Body of pancreas (tissue), 4 donors: Measurements from ENCODE around the gene GPR4. TPM values are rescaled to one million over a fixed set of nuclear protein-coding genes. Genes with fewer than 3 reads are reported as not detected.
A peak's percentile ranks its signal among the peaks of the same experiment; 100 is the strongest.

Experiments used
- ATAC-seq: fragments of 150-250 bp; one replicate; pipeline ENCODE4 v1.9.1; 2016
- DNase-seq, 4 donors: peaks; one replicate each; pipeline ENCODE4 v3.0.0-alpha.2; 2019
- H3K27ac ChIP-seq, 4 donors: fragments of 200-600 bp; sonication (generic); 1 replicate in 3 of 4; 2 replicates in 1 of 4; pipeline versions ENCODE4 v1.5.1 to v1.6.1; 2016 to 2019; ENCODE audit warnings: mild to moderate bottlenecking in 1 of 4, mixed read lengths in 1 of 4, moderate library complexity in 1 of 4
- H3K27me3 ChIP-seq, 2 donors: fragments of 200-600 bp; sonication (generic); one replicate each; pipeline ENCODE4 v1.6.0; 2016; ENCODE audit warnings: mild to moderate bottlenecking in 1 of 2
- H3K36me3 ChIP-seq, 2 donors: fragments of 200-600 bp; sonication (generic); replicated peaks in 1 of 2; 2 replicates each; pipeline ENCODE4 v1.5.1; 2016; ENCODE audit warnings: low read depth in 2 of 2; ENCODE audit not compliant: insufficient read depth in 1 of 2
- H3K4me1 ChIP-seq: fragments of 200-600 bp; sonication (generic); one replicate; pipeline ENCODE4 v1.6.0; 2016
- H3K4me3 ChIP-seq, 2 donors: fragments of 200-600 bp; sonication (generic); 1 replicate in 1 of 2; 2 replicates in 1 of 2; pipeline ENCODE4 v1.5.1; 2016 to 2019
- H3K9me3 ChIP-seq, 3 donors: fragments of 200-600 bp; sonication (generic); 1 replicate in 2 of 3; 2 replicates in 1 of 3; pipeline ENCODE4 v1.5.1; 2016
- POLR2A ChIP-seq, 3 donors: fragments of 450-650 bp; IDR thresholded peaks; one replicate each; pipeline ENCODE4 v1.6.1; 2016; ENCODE audit warnings: antibody characterized with exemption in 3 of 3, mild to moderate bottlenecking in 2 of 3
- WGBS, 2 donors: methylation state at CpG; one replicate each; pipeline ENCODE4 v1.1.5; 2017; 5-methylcytosine and 5-hydroxymethylcytosine counted together
- intact Hi-C: fragments of 100-400 bp; cut with DNase I; formaldehyde crosslinking; loops from one replicate; pipeline ENCODE4 v1.15.1; 2023
- total RNA-seq, 2 donors: library from RNA; depleted of rRNA; stranded (reverse); fragments of >200 nt; gene quantifications; one replicate each; pipeline ENCODE4 v1.1.0, GENCODE V29; 2016
- TF ChIP-seq, protein P1 (sequence below), 7 experiments: fragments of 450-650 bp in 4 of 7; fragments of 200-600 bp in 3 of 7; sonication (generic) in 3 of 7; IDR thresholded peaks; one replicate each; pipeline ENCODE4 v1.5.1; 2016 to 2019; ENCODE audit warnings: antibody characterized with exemption in 7 of 7

Gene GPR4
- total RNA-seq, 2 donors from 2014 or later = 0.99 to 1.3 TPM

DNA sequence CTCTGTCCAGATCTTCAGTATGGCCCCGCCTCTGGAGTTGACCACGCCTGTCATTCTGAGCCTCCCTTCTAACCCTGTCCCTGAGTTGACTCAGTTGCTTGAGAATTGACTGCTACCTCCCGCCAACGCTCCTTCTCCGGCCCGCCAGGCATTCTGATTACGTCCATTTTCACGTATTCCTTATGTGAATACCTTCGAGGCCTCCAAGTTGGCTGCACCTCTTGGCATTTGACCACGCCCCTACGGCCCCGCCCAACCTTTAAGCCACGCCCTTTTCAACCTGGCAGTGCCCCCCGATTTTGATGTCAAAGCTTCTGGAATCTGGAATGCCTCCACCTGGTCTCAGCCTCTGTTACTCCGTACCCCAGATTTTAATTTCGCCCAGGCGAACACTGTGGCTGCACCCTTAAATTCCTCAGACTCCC is 38.8 kb upstream of the GPR4 start:
- 48 to 51% methylated on average over 17 of the region's 17 CpGs for WGBS, 2 donors

DNA sequence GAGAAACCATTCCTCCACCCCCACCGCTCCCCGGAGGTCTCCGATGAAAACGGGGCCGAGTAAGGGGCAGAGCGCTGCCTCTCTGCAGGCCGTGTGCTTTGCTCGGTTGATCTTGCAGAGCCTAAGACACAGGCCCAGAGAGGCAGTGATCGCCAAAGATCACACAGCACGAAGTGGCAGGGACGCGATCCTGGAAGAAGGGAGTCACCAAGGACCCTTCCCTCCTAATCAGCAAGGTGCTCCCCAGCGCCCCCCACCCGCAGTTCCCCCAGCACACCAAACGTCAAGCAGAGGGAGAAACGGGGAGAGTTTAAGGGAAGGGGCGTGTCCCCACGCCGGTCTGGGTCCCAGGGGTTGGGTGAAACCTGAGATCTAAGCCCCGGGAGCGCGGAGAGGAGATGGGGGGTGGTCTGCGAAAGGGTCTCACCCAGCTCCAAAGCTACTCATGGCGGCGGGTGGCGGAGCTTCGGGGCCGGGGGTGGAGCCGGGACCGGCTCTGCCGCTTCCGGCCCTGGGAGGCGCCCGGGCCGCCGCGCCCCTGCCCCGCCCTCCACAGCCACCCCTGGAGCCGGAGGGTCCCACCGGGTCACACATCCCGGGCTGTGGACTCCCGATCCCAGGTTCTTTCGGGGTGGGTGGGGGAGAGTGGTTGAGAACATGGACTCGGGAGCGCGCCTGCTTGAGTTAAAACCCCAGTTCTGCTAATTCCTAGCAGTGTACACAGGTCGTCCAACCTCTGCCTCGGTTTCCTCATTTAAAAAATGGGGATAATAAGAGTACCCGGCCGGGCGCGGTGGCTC is 37.1 kb upstream of the GPR4 start, which contains the start of gene EML2:
EML2 (minus strand) TSS at position 468 of the 800 bp plus-strand sequence; CDS start at position 447, 21 bp downstream.
- Histone ChIP-seq H3K27ac (peak within 1 kb of the TSS; percentile 22 to 89 (median 56)), H3K4me3 (peak within 1 kb of the TSS; percentile 15 to 62), H3K27me3 (no peaks in the 10 kb centered on the region), H3K4me1 (peaks cover 51% of the 10 kb centered on the region), H3K36me3 (no peaks in the 10 kb centered on the region), H3K9me3 (no peaks in the 10 kb centered on the region)
- intact Hi-C loops = no loop called here
- peak; percentile 49 to 73 (median 62) for DNase-seq
- ATAC-seq = peak; percentile 41
- TF ChIP-seq, protein P1, sequence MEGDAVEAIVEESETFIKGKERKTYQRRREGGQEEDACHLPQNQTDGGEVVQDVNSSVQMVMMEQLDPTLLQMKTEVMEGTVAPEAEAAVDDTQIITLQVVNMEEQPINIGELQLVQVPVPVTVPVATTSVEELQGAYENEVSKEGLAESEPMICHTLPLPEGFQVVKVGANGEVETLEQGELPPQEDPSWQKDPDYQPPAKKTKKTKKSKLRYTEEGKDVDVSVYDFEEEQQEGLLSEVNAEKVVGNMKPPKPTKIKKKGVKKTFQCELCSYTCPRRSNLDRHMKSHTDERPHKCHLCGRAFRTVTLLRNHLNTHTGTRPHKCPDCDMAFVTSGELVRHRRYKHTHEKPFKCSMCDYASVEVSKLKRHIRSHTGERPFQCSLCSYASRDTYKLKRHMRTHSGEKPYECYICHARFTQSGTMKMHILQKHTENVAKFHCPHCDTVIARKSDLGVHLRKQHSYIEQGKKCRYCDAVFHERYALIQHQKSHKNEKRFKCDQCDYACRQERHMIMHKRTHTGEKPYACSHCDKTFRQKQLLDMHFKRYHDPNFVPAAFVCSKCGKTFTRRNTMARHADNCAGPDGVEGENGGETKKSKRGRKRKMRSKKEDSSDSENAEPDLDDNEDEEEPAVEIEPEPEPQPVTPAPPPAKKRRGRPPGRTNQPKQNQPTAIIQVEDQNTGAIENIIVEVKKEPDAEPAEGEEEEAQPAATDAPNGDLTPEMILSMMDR (IDR thresholded peaks at IDR 0.05) = peak in 1 of 7 experiments; percentile 20
- peak in 2 of 3 donors; percentile 40 to 45 for TF ChIP-seq POLR2A (IDR thresholded peaks at IDR 0.05)
- 0 to 1% methylated on average over 11 to 52 of the region's 52 CpGs for WGBS, 2 donors

More for the DNA sequence above, 38.8 kb upstream of the GPR4 start:
- Histone ChIP-seq H3K4me1 (peaks cover 58% of the 10 kb centered on the region), H3K27ac (peak overlapping the region; percentile 21 to 89 (median 82)), H3K27me3 (no peaks in the 10 kb centered on the region), H3K9me3 (no peaks in the 10 kb centered on the region), H3K4me3 (no peak overlapping the region), H3K36me3 (no peaks in the 10 kb centered on the region)
- TF ChIP-seq, protein P1 (IDR thresholded peaks at IDR 0.05) = no peak
- no peak for TF ChIP-seq POLR2A (IDR thresholded peaks at IDR 0.05)
- intact Hi-C loops = loop anchor here (5.0 to 10.0 kb wide), 3 partner anchors 34 to 116 kb away; no protein-coding TSS in a partner anchor
- DNase-seq (peak in 3 of 4 donors; percentile 24 to 58 (median 58)), ATAC-seq (no peak)

DNA sequence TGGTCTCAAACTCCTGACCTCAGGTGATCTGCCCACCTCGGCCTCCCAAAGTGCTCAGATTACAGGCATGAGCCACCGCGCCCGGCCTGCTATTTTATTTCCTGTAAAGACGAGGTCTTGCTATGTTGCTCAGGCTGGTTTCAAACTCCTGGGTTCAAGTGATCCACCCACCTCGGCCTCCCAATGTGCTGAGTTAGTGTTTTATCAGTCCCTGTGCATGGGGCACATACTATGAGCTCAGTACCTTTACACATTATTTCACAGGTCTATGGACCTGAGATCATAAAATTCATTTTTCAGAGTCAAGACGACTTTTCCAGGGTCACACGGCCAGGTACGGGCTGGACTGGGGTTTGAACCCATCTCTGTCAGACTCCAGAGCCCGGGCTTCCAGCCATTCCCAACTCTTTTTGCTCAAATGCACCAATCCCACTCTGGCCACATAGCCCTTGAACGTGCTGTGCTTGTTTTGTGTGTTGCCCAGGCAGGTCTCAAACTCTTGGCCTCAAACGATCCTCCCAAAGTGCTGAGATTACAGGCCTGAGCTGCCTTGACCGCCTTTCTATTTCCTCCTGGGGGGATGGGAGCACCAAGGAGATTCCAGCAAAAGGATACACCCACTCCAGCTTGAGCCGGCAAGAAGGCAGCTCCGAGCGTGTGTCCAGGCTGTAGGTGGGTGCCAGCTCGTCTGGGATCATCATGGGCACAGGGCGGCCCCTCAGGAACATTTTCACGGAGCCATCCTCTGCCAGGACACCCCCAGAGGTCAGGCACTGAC is 36.1 kb upstream of the GPR4 start:
- H3K4me3 ChIP-seq = no peak overlapping the region
- H3K36me3 ChIP-seq = no peaks in the 10 kb centered on the region
- peak overlapping the region in 2 of 4 donors; percentile 17 to 38 for H3K27ac ChIP-seq
- no peaks in the 10 kb centered on the region for H3K9me3 ChIP-seq
- intact Hi-C loops = no loop called here
- WGBS, 2 donors = 47 to 57% methylated on average over 15 to 19 of the region's 19 CpGs
- TF ChIP-seq, protein P1 (IDR thresholded peaks at IDR 0.05) = no peak
- no peak for TF ChIP-seq POLR2A (IDR thresholded peaks at IDR 0.05)
- no peaks in the 10 kb centered on the region for H3K27me3 ChIP-seq
- ATAC-seq = no peak
- H3K4me1 ChIP-seq = peaks cover 46% of the 10 kb centered on the region
- peak in 2 of 4 donors; percentile 22 to 35 for DNase-seq

DNA sequence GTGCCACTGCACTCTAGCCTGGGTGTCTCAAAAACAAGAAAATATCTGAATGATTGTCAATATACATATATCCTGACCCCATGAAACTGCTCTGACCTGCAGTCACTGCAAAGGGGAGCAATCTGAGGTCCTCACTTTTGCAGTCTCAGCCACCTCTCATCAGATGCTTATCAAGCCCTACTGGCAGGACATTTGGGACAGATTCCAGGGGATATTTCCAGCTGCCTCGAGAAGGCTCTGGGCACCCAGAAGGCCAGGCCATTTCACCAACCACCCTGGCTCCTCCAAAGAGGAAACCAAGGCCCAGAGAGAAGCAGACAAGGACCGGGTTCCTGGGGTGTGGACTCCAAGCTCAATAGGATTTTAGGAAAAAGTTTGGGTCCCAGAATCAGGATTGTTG is 34.9 kb upstream of the GPR4 start:
- TF ChIP-seq, protein P1 (IDR thresholded peaks at IDR 0.05) = no peak
- H3K27ac ChIP-seq = no peak overlapping the region
- H3K9me3 ChIP-seq = no peaks in the 10 kb centered on the region
- H3K36me3 ChIP-seq = no peaks in the 10 kb centered on the region
- ATAC-seq (no peak), DNase-seq (no peak)
- no peak overlapping the region for H3K4me3 ChIP-seq
- H3K27me3 ChIP-seq = no peaks in the 10 kb centered on the region
- intact Hi-C loops = no loop called here
- peaks cover 36% of the 10 kb centered on the region for H3K4me1 ChIP-seq
- WGBS, 2 donors = 44 to 60% methylated on average over 2 of the region's 2 CpGs
